Endothelial cell of umbilical vein (primary cell): ENCODE measurements around the gene NLRC3. TPM values are rescaled to one million over a fixed set of nuclear protein-coding genes. Genes with fewer than 3 reads are reported as not detected.

ENCODE experiments used
- BruUV-seq: library from RNA; stranded (reverse); fragments of 400-500 nt; replicated peaks from 2 replicates; lab custom pipeline; 2021; lab: Mats Ljungman, UMichigan
- CTCF ChIA-PET: fragments of 300-600, 350-600 bp; sonication (Branson Sonifier 250); formaldehyde crosslinking; loops from one replicate; lab custom pipeline; 2021; ENCODE audit warnings: antibody characterized with exemption, inconsistent platforms; lab: Charles Lee
- POLR2A ChIA-PET: fragments of 300-600, 350-600 bp; sonication (Branson Sonifier 250); formaldehyde crosslinking; loops from one replicate; lab custom pipeline; 2021; ENCODE audit warnings: antibody characterized with exemption, inconsistent platforms; lab: Charles Lee
- DNase-seq: peaks from one replicate; pipeline ENCODE4 v3.0.0-alpha.2; 2011; ENCODE audit warnings: low read depth, low spot score
- FAIRE-seq: peaks from 2 replicates; lab custom pipeline; 2011; peaks lifted over from hg19 to GRCh38; lab: Jason Lieb, UNC
- H2AFZ ChIP-seq: 2 replicates; pipeline ENCODE4 v1.6.0; 2012; ENCODE audit warnings: low read depth, low read length, control low read depth, inconsistent platforms
- H3K27ac ChIP-seq: 2 replicates; pipeline ENCODE4 v1.5.1; 2011; ENCODE audit warnings: low read depth, mild to moderate bottlenecking, control low read depth, low read length, moderate library complexity; ENCODE audit not compliant: insufficient read depth
- H3K27me3 ChIP-seq, 2 experiments: 2 replicates each; pipeline versions ENCODE4 v1.6.0 to v1.6.1; 2011; ENCODE audit warnings: low read length in 2 of 2, mixed read lengths in 1 of 2; ENCODE audit not compliant: control insufficient read depth in 2 of 2, insufficient read depth in 2 of 2
- H3K36me3 ChIP-seq, 2 experiments: 2 replicates in 1 of 2; 3 replicates in 1 of 2; pipeline ENCODE4 v1.5.1; 2011; ENCODE audit warnings: low read length in 2 of 2, mild to moderate bottlenecking in 1 of 2, moderate library complexity in 1 of 2; ENCODE audit not compliant: control insufficient read depth in 2 of 2, insufficient read depth in 2 of 2; ENCODE audit errors: extremely low read depth in 1 of 2
- H3K4me1 ChIP-seq: 3 replicates; pipeline ENCODE4 v1.5.1; 2011; ENCODE audit warnings: mild to moderate bottlenecking, low read length; ENCODE audit not compliant: control insufficient read depth, insufficient read depth; ENCODE audit errors: extremely low read depth
- H3K4me2 ChIP-seq: 2 replicates; pipeline ENCODE4 v1.6.1; 2011; ENCODE audit warnings: low read length, control low read depth, mixed read lengths; ENCODE audit not compliant: insufficient read depth
- H3K4me3 ChIP-seq, 3 experiments: fragments of 200-600 bp in 1 of 3; sonication (generic), shearing (Covaris generic) in 1 of 3; replicated peaks in 1 of 3; 2 replicates each; pipeline ENCODE4 v1.5.1; 2011 to 2016; ENCODE audit warnings: control low read depth in 3 of 3, low read length in 3 of 3, mild to moderate bottlenecking in 2 of 3, inconsistent platforms in 1 of 3, low read depth in 1 of 3, moderate library complexity in 1 of 3; ENCODE audit not compliant: insufficient read depth in 1 of 3
- H3K79me2 ChIP-seq: 2 replicates; pipeline ENCODE4 v1.6.0; 2012; ENCODE audit warnings: low read length, inconsistent platforms; ENCODE audit not compliant: control insufficient read depth, insufficient read depth
- H3K9ac ChIP-seq: replicated peaks from 2 replicates; pipeline ENCODE3; 2011; ENCODE audit warnings: low read length, control low read depth; ENCODE audit not compliant: insufficient read depth; ENCODE audit errors: extremely low read depth
- H3K9me1 ChIP-seq: replicated peaks from 3 replicates; pipeline ENCODE4 v1.6.0; 2011; ENCODE audit warnings: mild to moderate bottlenecking, low read length; ENCODE audit not compliant: control insufficient read depth, insufficient read depth; ENCODE audit errors: extremely low read depth
- H3K9me3 ChIP-seq: replicated peaks from 2 replicates; pipeline ENCODE4 v1.5.1; 2012; ENCODE audit warnings: low read length, inconsistent platforms; ENCODE audit not compliant: control insufficient read depth, insufficient read depth
- H4K20me1 ChIP-seq: replicated peaks from 2 replicates; pipeline ENCODE3; 2011; ENCODE audit warnings: mild to moderate bottlenecking, low read length; ENCODE audit not compliant: control insufficient read depth, insufficient read depth; ENCODE audit errors: extremely low read depth
- CTCF ChIP-seq, 2 donors: IDR thresholded peaks; 1 replicate in 1 of 2; 2 replicates in 1 of 2; pipeline ENCODE4 v1.5.1; 2011; ENCODE audit warnings: low read length in 2 of 2, mild to moderate bottlenecking in 2 of 2, moderate library complexity in 2 of 2, control low read depth in 1 of 2, inconsistent platforms in 1 of 2, low read depth in 1 of 2; ENCODE audit not compliant: insufficient read depth in 1 of 2; ENCODE audit errors: extremely low read depth in 1 of 2
- EZH2 ChIP-seq: IDR thresholded peaks from 2 replicates; pipeline ENCODE4 v1.6.1; 2012; ENCODE audit warnings: borderline replicate concordance, low read depth, mild to moderate bottlenecking, moderate library complexity, low read length, inconsistent platforms; ENCODE audit not compliant: severe bottlenecking
- GATA2 ChIP-seq: IDR thresholded peaks from 2 replicates; pipeline ENCODE4 v1.7.0; 2011; ENCODE audit warnings: low read depth, mild to moderate bottlenecking, moderate library complexity, mixed read lengths, low read length; ENCODE audit not compliant: insufficient read length, insufficient read depth
- JUN ChIP-seq: IDR thresholded peaks from 2 replicates; pipeline ENCODE4 v1.6.1; 2011; ENCODE audit warnings: borderline replicate concordance, low read depth; ENCODE audit not compliant: insufficient read length, insufficient read depth
- MYC ChIP-seq: IDR thresholded peaks from one replicate; pipeline ENCODE4 v1.6.1; 2011; ENCODE audit warnings: mild to moderate bottlenecking, low read depth, low read length
- POLR2AphosphoS5 ChIP-seq: IDR thresholded peaks from 2 replicates; pipeline ENCODE4 v1.6.1; 2012; ENCODE audit warnings: low read depth, mild to moderate bottlenecking, control low read depth, low read length, moderate library complexity; ENCODE audit not compliant: insufficient read depth
- dilution Hi-C: fragments of 300-500 bp; cut with MboI; formaldehyde crosslinking; loops from one replicate; pipeline ENCODE4 v1.15.0; 2019; ENCODE audit warnings: low sequenced_read_pairs; ENCODE audit not compliant: extremely low pct_ligation_motif_present
- intact Hi-C: fragments of 100-400 bp; cut with micrococcal nuclease; formaldehyde crosslinking; loops from one replicate; pipeline ENCODE4 v1.10.0; 2022
- polyA plus RNA-seq, 4 experiments: library from polyadenylated mRNA; depleted of rRNA in 3 of 4; stranded (reverse) in 3 of 4; unstranded in 1 of 4; fragments of >200 nt; gene quantifications; 2 replicates each; pipeline versions ENCODE4 v1.2.1 to v1.2.3, GENCODE V29; 2011 to 2012; ENCODE audit warnings: missing spikeins in 1 of 4
- total RNA-seq: library from RNA; stranded (reverse); gene quantifications from 2 replicates; pipeline ENCODE4 v1.2.3, GENCODE V29; 2021
- TF ChIP-seq, protein P1 (sequence below): IDR thresholded peaks from 2 replicates; pipeline ENCODE4 v1.6.1; 2011; ENCODE audit not compliant: insufficient read depth, insufficient read length

Gene NLRC3
- total and polyA plus RNA-seq, 2 donors (not counting 3 experiments of a cell fraction or from before 2014, with no cell fraction given) = 0.84 to 3.4 TPM

DNA sequence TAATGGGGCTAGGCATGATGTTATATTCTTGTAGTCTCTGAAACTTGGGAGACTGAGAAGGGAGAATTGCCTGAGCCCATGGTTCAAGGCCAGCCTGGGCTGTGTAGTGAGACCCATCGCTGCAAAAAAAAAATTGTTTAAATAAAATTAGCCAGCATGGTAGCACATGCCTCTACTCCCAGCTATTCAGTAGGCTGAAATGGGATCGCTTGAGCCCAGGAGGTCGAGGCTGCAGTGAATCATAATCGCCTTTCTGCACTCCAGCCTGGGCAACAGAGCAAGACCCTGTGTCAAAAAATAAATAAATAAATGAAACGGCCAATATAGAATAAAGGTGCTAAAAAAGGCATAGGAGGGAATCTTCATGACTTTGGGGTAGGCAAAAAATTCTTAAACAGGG lies 48.1 kb upstream of the NLRC3 start:
- TF ChIP-seq, protein P1, sequence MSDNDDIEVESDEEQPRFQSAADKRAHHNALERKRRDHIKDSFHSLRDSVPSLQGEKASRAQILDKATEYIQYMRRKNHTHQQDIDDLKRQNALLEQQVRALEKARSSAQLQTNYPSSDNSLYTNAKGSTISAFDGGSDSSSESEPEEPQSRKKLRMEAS = no peak
- TF ChIP-seq CTCF (IDR thresholded peaks at IDR 0.05; ENCODE audit: extremely low read depth in 1 of 2, insufficient read depth in 1 of 2, low read depth in 1 of 2, low read length in 2 of 2) (no peak), GATA2 (no peak), JUN (no peak), POLR2AphosphoS5 (no peak), MYC (no peak), EZH2 (no peak)
- Histone ChIP-seq H3K9me1 (no peaks in the 10 kb centered on the region), H2AFZ (no peak overlapping the region), H3K27me3 (no peaks in the 10 kb centered on the region), H3K9ac (no peak overlapping the region), H3K27ac (no peak overlapping the region), H3K36me3 (no peaks in the 10 kb centered on the region), H3K4me2 (no peak overlapping the region), H3K4me3 (no peak overlapping the region), H3K9me3 (no peaks in the 10 kb centered on the region), H3K4me1 (peaks cover 5% of the 10 kb centered on the region), H4K20me1 (no peaks in the 10 kb centered on the region), H3K79me2 (peaks cover 2% of the 10 kb centered on the region)
- CTCF ChIA-PET = no interaction called here
- DNase-seq (no peak), FAIRE-seq (no peak)
- dilution Hi-C loops = no loop called here
- intact Hi-C loops = no loop called here
- POLR2A ChIA-PET = no interaction called here
- no TSS peak for BruUV-seq
